Activated CD4-positive, alpha-beta memory T cell treated with anti-CD3 and anti-CD28 coated beads, Interleukin-2, amount 10 ng/mL, durations not matched to agents 7 days and 5 days (primary cell): ENCODE data around the gene S100A14. TPM values are rescaled to one million over a fixed set of nuclear protein-coding genes. Genes with fewer than 3 reads are reported as not detected.
"Not testable (repeated sequence)": the region's sequence is repeated elsewhere in the genome, so short reads cannot be mapped to it uniquely, and the experiment has no call there.

Experiments used
- CTCF ChIA-PET: fragments of 350-600 bp; sonication (Branson Sonifier 250); formaldehyde crosslinking; loops from one replicate; lab custom pipeline; 2021; ENCODE audit warnings: antibody characterized with exemption, inconsistent platforms; lab: Charles Lee
- POLR2A ChIA-PET: fragments of 350-600 bp; sonication (Branson Sonifier 250); formaldehyde crosslinking; loops from one replicate; lab custom pipeline; 2021; ENCODE audit warnings: antibody characterized with exemption; lab: Charles Lee
- DNase-seq: peaks from one replicate; pipeline ENCODE4 v3.0.0-alpha.2; 2020
- H3K27ac Mint-ChIP-seq: one replicate; pipeline ENCODE4 v1.8.0; 2021; ENCODE audit warnings: mild to moderate bottlenecking, mixed read lengths
- H3K27me3 Mint-ChIP-seq: one replicate; pipeline ENCODE4 v1.8.0; 2021; ENCODE audit warnings: mixed read lengths
- H3K36me3 Mint-ChIP-seq: one replicate; pipeline ENCODE4 v1.8.0; 2021; ENCODE audit warnings: low read depth, mixed read lengths
- H3K4me1 Mint-ChIP-seq: one replicate; pipeline ENCODE4 v1.8.0; 2021; ENCODE audit warnings: mixed read lengths
- H3K4me3 Mint-ChIP-seq: one replicate; pipeline ENCODE4 v1.8.0; 2021; ENCODE audit warnings: mild to moderate bottlenecking, mixed read lengths
- H3K9me3 Mint-ChIP-seq: one replicate; pipeline ENCODE4 v1.8.0; 2021; ENCODE audit warnings: mixed read lengths
- total RNA-seq, 2 experiments: library from RNA; stranded (reverse); gene quantifications; one replicate each; pipeline ENCODE4 v1.2.3, GENCODE V29; 2021

Gene S100A14
- total RNA-seq, 2 experiments from 2014 or later: not detected

DNA sequence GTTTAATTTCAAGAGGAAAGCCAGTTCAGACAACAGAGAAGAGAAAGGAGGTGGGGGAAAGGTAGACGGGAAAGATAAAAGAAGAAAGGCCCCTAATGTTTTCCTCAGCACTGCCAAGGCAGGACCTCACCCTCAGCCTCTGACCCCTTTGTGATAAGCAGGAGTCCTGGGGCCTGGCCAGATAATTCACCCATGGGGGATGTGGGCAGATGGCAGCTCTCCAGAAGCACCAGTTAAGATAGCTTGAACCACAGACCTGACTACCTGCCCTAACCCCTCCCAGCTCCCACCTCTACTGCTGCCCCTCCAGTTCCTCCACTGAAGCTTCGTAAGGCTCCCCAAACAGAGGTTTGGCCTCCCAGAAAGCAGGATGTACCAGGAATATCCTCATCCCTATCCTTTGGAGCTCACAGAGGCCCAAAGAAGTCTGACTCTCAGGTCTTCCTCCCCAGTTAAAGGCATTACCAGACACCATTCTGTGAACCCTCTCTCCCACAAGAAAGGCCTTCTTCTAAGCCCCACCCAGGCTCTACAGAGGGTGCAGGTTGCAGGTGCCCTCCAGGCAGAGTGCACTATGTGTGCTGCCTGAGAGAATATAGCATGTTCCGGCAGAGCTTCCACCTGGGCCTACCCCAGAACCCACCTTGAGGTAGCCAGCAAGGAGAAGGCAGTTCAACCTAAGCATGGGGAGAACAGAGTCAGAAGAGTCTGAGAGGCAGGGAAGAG is 33.2 kb upstream of the S100A14 start:
- DNase-seq: no peak
- POLR2A ChIA-PET: interaction anchor here (0.6 to 2.8 kb wide), 6 partner anchors 9 to 104 kb away, joined by 3 to 26 read pairs (median 6); partner anchors contain the start of genes CHTOP and S100A4
- Mint-ChIP-seq H3K27ac (no peak overlapping the region), H3K36me3 (peaks cover 31% of the 10 kb centered on the region), H3K9me3 (no peaks in the 10 kb centered on the region), H3K27me3 (no peaks in the 10 kb centered on the region), H3K4me1 (peaks cover 20% of the 10 kb centered on the region), H3K4me3 (no peak overlapping the region)
- CTCF ChIA-PET: interaction anchor here (1.2 to 1.4 kb wide), 2 partner anchors 10 to 138 kb away, joined by 4 to 6 read pairs; partner anchors contain the start of gene SNAPIN

GRCh38 chr1:153648000-153648643 is 32.0 kb upstream of the S100A14 start:
- ChIA-PET CTCF (interaction anchor here (0.7 to 1.2 kb wide), 3 partner anchors 11 to 518 kb away, joined by 3 to 4 read pairs (median 3); partner anchors contain the start of genes S100A13 and SNAPIN), POLR2A (interaction anchor here (1.6 to 3.0 kb wide), 5 partner anchors 8 to 103 kb away, joined by 5 to 26 read pairs (median 8); partner anchors contain the start of genes CHTOP and S100A4)
- no peaks in the 10 kb centered on the region for H3K27me3 Mint-ChIP-seq
- no peaks in the 10 kb centered on the region for H3K9me3 Mint-ChIP-seq
- H3K27ac Mint-ChIP-seq: no peak overlapping the region
- H3K4me1 Mint-ChIP-seq: peaks cover 27% of the 10 kb centered on the region
- H3K36me3 Mint-ChIP-seq: peaks cover 42% of the 10 kb centered on the region
- H3K4me3 Mint-ChIP-seq: no peak overlapping the region
- DNase-seq: no peak

DNA sequence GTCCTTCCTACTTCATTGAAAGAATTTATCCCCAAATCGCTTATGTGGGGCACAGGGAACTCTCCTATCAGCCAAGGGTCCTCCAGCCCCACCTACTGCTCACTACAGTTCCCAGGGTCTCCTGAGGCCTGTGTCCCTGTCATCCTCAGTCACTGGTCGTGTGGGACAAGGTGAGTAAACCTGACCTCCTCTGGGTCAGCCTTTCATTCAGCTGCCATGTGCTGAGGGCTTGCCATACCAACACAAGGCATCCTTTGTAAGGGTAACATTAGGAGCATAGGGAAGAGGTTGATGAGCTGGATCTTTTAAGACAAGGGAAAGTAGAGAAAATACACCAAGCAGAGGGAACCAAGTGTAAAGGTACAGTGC is 31.2 kb upstream of the S100A14 start:
- no peak for DNase-seq
- Mint-ChIP-seq H3K27ac (no peak overlapping the region), H3K4me3 (no peak overlapping the region), H3K36me3 (peaks cover 50% of the 10 kb centered on the region), H3K4me1 (peaks cover 30% of the 10 kb centered on the region), H3K27me3 (no peaks in the 10 kb centered on the region), H3K9me3 (no peaks in the 10 kb centered on the region)
- POLR2A ChIA-PET: interaction anchor here (1.7 to 6.1 kb wide), 4 partner anchors 9 to 115 kb away, joined by 5 to 52 read pairs (median 11); partner anchors contain the start of genes CHTOP and S100A4
- CTCF ChIA-PET: interaction anchor here (0.7 to 2.4 kb wide), 3 partner anchors 13 to 519 kb away, joined by 3 to 9 read pairs (median 3); partner anchors contain the start of genes CHTOP and S100A13

DNA sequence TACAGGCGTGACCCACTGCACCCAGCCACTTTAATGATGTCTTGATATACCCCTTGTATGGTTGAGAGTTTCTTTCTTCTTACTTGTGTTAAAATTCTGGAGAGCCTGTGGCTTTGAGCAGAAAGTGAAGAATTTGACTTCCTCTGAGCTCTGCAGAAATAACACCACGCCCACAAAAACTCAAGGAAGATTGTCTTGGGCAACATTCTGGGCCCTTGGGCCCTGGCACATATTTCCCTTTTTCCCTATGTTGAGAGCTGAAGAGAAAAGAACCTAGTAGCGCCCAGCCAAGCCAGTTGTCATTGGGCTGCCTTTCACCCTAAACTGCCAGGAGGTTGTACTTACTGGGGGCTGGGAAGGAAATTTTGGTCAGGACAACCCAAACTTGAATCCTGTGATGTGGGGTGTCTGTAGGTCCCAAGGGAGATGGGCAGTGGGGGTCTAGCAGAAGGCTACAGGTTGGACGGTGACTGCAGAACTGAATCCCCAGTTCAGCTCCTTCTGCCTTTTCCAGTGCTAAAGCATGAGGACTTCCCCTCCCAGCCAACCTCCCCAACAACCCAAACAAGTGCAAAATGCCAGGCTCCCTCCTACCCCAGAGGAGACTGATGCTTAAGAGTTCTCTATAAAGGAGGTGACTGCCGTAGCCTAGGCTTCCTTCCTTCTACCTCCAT is 30.7 kb upstream of the S100A14 start:
- Mint-ChIP-seq H3K27me3 (no peaks in the 10 kb centered on the region), H3K9me3 (no peaks in the 10 kb centered on the region), H3K36me3 (peaks cover 54% of the 10 kb centered on the region), H3K27ac (peak overlapping the region; percentile 44), H3K4me3 (no peak overlapping the region), H3K4me1 (peaks cover 33% of the 10 kb centered on the region)
- DNase-seq: no peak
- ChIA-PET POLR2A (interaction anchor here (0.9 to 6.1 kb wide), 5 partner anchors 9 to 114 kb away, joined by 4 to 52 read pairs (median 6); partner anchors contain the start of genes CHTOP, S100A4 and SNAPIN), CTCF (interaction anchor here (2.4 kb wide), 1 partner anchor 13 kb away, joined by 9 read pairs; the partner anchor contains the start of gene CHTOP)

- Mint-ChIP-seq H3K27ac (no peak overlapping the region), H3K36me3 (peaks cover 79% of the 10 kb centered on the region), H3K27me3 (no peaks in the 10 kb centered on the region), H3K4me3 (no peak overlapping the region), H3K9me3 (no peaks in the 10 kb centered on the region), H3K4me1 (peaks cover 37% of the 10 kb centered on the region)
- ChIA-PET CTCF (interaction anchor here (1.1 to 2.0 kb wide), 2 partner anchors 10 to 71 kb away, joined by 3 to 6 read pairs; partner anchors contain the start of gene CHTOP), POLR2A (interaction anchor here (0.7 to 6.1 kb wide), 5 partner anchors 9 to 132 kb away, joined by 3 to 52 read pairs (median 4); partner anchors contain the start of genes CHTOP, SLC27A3 and SNAPIN)
- DNase-seq: no peak
Observed at GRCh38 chr1:153643816-153644215, 27.7 kb upstream of the S100A14 start.

GRCh38 chr1:153643100-153643499 is 27.0 kb upstream of the S100A14 start:
- ChIA-PET POLR2A (interaction anchor here (0.9 to 6.1 kb wide), 3 partner anchors 8 to 132 kb away, joined by 3 to 52 read pairs (median 5); partner anchors contain the start of genes CHTOP, SLC27A3 and SNAPIN), CTCF (interaction anchor here (1.1 to 2.0 kb wide), 2 partner anchors 9 to 71 kb away, joined by 3 to 6 read pairs; partner anchors contain the start of gene CHTOP)
- DNase-seq: no peak
- Mint-ChIP-seq H3K27me3 (no peaks in the 10 kb centered on the region), H3K4me1 (peaks cover 37% of the 10 kb centered on the region), H3K9me3 (no peaks in the 10 kb centered on the region), H3K4me3 (no peak overlapping the region), H3K27ac (no peak overlapping the region), H3K36me3 (peaks cover 85% of the 10 kb centered on the region)

- Mint-ChIP-seq H3K27me3 (no peaks in the 10 kb centered on the region), H3K27ac (no peak overlapping the region), H3K4me1 (peaks cover 41% of the 10 kb centered on the region), H3K36me3 (peaks cover 88% of the 10 kb centered on the region), H3K4me3 (no peak overlapping the region), H3K9me3 (no peaks in the 10 kb centered on the region)
- CTCF ChIA-PET: no interaction called here
- POLR2A ChIA-PET: interaction anchor here (6.1 kb wide), 1 partner anchor 8 kb away, joined by 52 read pairs; the partner anchor contains the start of gene CHTOP
- no peak for DNase-seq
Observed at GRCh38 chr1:153642161-153642560, 26.0 kb upstream of the S100A14 start.

DNA sequence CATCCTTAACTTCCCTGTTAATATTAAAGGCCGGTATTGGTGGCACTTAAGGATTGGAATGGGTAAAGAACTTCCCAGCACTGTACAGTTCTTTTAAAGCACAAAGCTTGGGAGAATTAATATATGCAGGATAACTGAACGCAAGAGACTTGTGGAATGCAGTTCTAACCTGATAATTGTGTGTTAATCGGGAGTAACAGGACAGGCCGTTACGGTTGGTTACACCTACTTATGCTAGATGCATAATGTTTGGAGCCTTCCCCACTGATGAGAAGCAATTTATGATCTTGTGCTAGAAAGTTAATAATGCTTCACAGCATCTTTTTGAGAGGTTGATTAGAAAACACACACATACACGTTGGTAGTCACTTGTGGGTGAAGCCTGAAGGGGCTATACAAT is 24.7 kb upstream of the S100A14 start:
- no peak overlapping the region for H3K27ac Mint-ChIP-seq
- POLR2A ChIA-PET: interaction anchor here (0.8 to 2.5 kb wide), 4 partner anchors 8 to 107 kb away, joined by 3 to 16 read pairs (median 6); no protein-coding TSS in a partner anchor
- H3K27me3 Mint-ChIP-seq: no peaks in the 10 kb centered on the region
- peaks cover 42% of the 10 kb centered on the region for H3K4me1 Mint-ChIP-seq
- H3K36me3 Mint-ChIP-seq: peaks cover 88% of the 10 kb centered on the region
- CTCF ChIA-PET: no interaction called here
- no peak overlapping the region for H3K4me3 Mint-ChIP-seq
- no peaks in the 10 kb centered on the region for H3K9me3 Mint-ChIP-seq
- no peak for DNase-seq

DNA sequence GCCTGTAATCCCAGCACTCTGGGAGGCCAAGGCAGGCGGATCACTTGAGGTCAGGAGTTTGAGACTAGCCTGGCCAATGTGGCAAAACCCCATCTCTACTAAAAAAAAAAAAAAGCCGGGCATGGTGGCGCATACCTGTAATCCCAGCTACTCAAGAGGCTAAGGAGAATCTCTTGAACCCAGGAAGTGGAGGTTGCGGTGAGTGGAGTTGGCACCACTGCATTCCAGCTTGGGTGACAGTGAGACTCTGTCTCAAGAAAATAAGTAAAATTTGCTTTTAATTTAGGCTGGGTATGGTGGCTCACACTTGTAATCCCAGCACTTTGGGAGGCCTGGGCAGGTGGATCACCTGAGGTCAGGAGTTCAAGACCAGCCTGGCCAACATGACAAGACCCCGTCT is 24.1 kb upstream of the S100A14 start:
- Mint-ChIP-seq H3K36me3 (peaks cover 87% of the 10 kb centered on the region), H3K4me1 (peaks cover 39% of the 10 kb centered on the region)
- H3K27me3 Mint-ChIP-seq, H3K9me3 Mint-ChIP-seq, DNase-seq, H3K4me3 Mint-ChIP-seq, H3K27ac Mint-ChIP-seq, CTCF ChIA-PET: not testable (repeated sequence)
- POLR2A ChIA-PET: interaction anchor here (0.7 to 2.5 kb wide), 7 partner anchors 9 to 135 kb away, joined by 3 to 16 read pairs (median 3); partner anchors contain the start of genes SLC27A3 and SNAPIN

GRCh38 chr1:153639280-153639679 is 23.2 kb upstream of the S100A14 start:
- CTCF ChIA-PET: no interaction called here
- Mint-ChIP-seq H3K4me1 (peaks cover 44% of the 10 kb centered on the region), H3K4me3 (no peak overlapping the region), H3K27ac (no peak overlapping the region), H3K9me3 (no peaks in the 10 kb centered on the region), H3K36me3 (peaks cover 84% of the 10 kb centered on the region), H3K27me3 (no peaks in the 10 kb centered on the region)
- POLR2A ChIA-PET: interaction anchor here (0.8 to 2.5 kb wide), 6 partner anchors 10 to 338 kb away, joined by 3 to 16 read pairs (median 4); partner anchors contain the start of genes JTB, SLC27A3 and SNAPIN
- DNase-seq: no peak

GRCh38 chr1:153638261-153638660 is 22.1 kb upstream of the S100A14 start:
- ChIA-PET CTCF (interaction anchor here (1.1 kb wide), 1 partner anchor 10 kb away, joined by 5 read pairs; the partner anchor contains the start of genes S100A1 and S100A13), POLR2A (interaction anchor here (0.9 to 1.9 kb wide), 5 partner anchors 9 to 106 kb away, joined by 3 to 16 read pairs (median 4); partner anchors contain the start of gene ILF2)
- no peak overlapping the region for H3K4me3 Mint-ChIP-seq
- H3K27ac Mint-ChIP-seq: no peak overlapping the region
- no peaks in the 10 kb centered on the region for H3K27me3 Mint-ChIP-seq
- peaks cover 45% of the 10 kb centered on the region for H3K4me1 Mint-ChIP-seq
- H3K36me3 Mint-ChIP-seq: peaks cover 81% of the 10 kb centered on the region
- no peaks in the 10 kb centered on the region for H3K9me3 Mint-ChIP-seq
- DNase-seq: no peak

DNA sequence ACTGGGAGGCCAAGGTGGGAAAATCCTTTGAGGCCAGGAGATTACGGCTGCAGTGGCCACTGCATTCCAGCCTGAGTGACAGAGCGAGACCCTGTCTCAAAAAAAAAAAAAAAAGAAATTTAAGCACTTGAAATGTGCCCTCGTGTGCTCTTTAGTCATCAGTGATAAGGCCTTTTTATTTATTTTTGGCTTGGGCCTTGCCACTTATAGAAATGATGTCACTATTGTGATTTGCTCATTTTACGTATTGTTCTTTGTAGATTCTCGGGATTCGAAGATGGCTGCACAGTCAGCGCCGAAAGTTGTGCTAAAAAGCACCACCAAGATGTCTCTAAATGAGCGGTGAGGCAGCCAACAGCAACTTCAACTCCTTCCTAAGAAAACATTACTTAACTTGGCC is 20.2 kb upstream of the S100A14 start:
- Mint-ChIP-seq H3K27ac (no peak overlapping the region), H3K9me3 (no peaks in the 10 kb centered on the region), H3K27me3 (no peaks in the 10 kb centered on the region), H3K4me3 (no peak overlapping the region), H3K4me1 (peaks cover 52% of the 10 kb centered on the region), H3K36me3 (peaks cover 62% of the 10 kb centered on the region)
- CTCF ChIA-PET: no interaction called here
- POLR2A ChIA-PET: interaction anchor here (3.1 kb wide), 1 partner anchor 32 kb away, joined by 29 read pairs; no protein-coding TSS in a partner anchor
- no peak for DNase-seq
